Endometrial microvascular endothelial cells (primary cell): ENCODE data around the gene CCDC137. TPM values are rescaled to one million over a fixed set of nuclear protein-coding genes. Genes with fewer than 3 reads are reported as not detected.

ENCODE experiments used
- in situ Hi-C: cut with HindIII; loops from 2 replicates; pipeline ENCODE4 v1.10.0; 2017; ENCODE audit warnings: low sequenced_read_pairs, low pct_unique_long_range_greater_than_20kb; ENCODE audit errors: inconsistent ontology term
- total RNA-seq: library from RNA; depleted of rRNA; stranded (reverse); fragments of >200 nt; gene quantifications from one replicate; pipeline ENCODE4 v1.2.3, GENCODE V29; 2015; ENCODE audit errors: inconsistent ontology term

CCDC137 gene
- total RNA-seq, 1 donor from 2014 or later = 20.9 TPM

GRCh38 chr17:81711814-81712467 is 45.4 kb downstream of the CCDC137 start, which contains the start of gene SLC25A10:
Gene SLC25A10 (plus strand): TSS chr17:81712284. CDS start chr17:81712427, 143 bp downstream.
- in situ Hi-C loops = no loop called here

GRCh38 chr17:81712468-81713003 is 46.0 kb downstream of the CCDC137 start:
- in situ Hi-C loops = no loop called here

- in situ Hi-C loops = no loop called here
Observed at GRCh38 chr17:81713004-81713555, 46.5 kb downstream of the CCDC137 start.

GRCh38 chr17:81713556-81714411 is 47.2 kb downstream of the CCDC137 start:
- in situ Hi-C loops = no loop called here

- in situ Hi-C loops = no loop called here
Observed at GRCh38 chr17:81714412-81715106, 48.0 kb downstream of the CCDC137 start.

- in situ Hi-C loops = no loop called here
Observed at GRCh38 chr17:81715107-81715871, 48.8 kb downstream of the CCDC137 start.

GRCh38 chr17:81715872-81716673 is 49.5 kb downstream of the CCDC137 start:
- in situ Hi-C loops = no loop called here

GRCh38 chr17:81716674-81716996 is 50.1 kb downstream of the CCDC137 start:
- in situ Hi-C loops = no loop called here

GRCh38 chr17:81717049-81717765 is 50.7 kb downstream of the CCDC137 start:
- in situ Hi-C loops = no loop called here

- in situ Hi-C loops = no loop called here
Observed at GRCh38 chr17:81717766-81718089, 51.2 kb downstream of the CCDC137 start.

- in situ Hi-C loops = no loop called here
Observed at GRCh38 chr17:81719410-81720266, 53.1 kb downstream of the CCDC137 start.

GRCh38 chr17:81720267-81721071 is 53.9 kb downstream of the CCDC137 start:
- in situ Hi-C loops = no loop called here

GRCh38 chr17:81722184-81723120 is 55.9 kb downstream of the CCDC137 start:
- in situ Hi-C loops = no loop called here
